ENCODE data around the gene ZCWPW1. TPM values are rescaled to one million over a fixed set of nuclear protein-coding genes. Genes with fewer than 3 reads are reported as not detected.
A peak's percentile ranks its signal among the peaks of the same experiment; 100 is the strongest.

ZCWPW1 gene
- polyA plus RNA-seq, 1 of the 3 experiments (the other 2 are of a cell fraction) = 4.1 TPM

DNA sequence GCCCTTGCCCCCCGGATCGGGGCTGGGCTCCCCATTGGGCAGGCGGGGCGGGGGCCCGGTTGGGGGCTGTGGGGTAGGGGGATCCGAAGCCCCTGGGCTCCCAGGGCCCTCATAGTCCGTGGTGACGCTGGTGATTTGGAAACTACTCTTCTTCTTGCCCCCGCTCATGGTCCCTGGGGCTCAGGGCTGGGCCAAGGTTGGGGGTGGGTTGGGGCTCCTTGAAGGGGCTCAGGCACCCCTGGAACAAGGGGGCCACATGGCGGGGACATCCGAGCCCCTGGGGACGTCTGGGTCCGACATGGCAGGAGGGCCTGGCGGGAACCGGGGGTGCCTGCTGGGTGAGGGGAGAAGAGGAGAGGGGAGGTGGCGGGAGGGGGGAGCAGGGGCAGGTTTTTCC, 49.4 kb upstream of the ZCWPW1 start (continued):
- TF ChIP-seq, protein P1, sequence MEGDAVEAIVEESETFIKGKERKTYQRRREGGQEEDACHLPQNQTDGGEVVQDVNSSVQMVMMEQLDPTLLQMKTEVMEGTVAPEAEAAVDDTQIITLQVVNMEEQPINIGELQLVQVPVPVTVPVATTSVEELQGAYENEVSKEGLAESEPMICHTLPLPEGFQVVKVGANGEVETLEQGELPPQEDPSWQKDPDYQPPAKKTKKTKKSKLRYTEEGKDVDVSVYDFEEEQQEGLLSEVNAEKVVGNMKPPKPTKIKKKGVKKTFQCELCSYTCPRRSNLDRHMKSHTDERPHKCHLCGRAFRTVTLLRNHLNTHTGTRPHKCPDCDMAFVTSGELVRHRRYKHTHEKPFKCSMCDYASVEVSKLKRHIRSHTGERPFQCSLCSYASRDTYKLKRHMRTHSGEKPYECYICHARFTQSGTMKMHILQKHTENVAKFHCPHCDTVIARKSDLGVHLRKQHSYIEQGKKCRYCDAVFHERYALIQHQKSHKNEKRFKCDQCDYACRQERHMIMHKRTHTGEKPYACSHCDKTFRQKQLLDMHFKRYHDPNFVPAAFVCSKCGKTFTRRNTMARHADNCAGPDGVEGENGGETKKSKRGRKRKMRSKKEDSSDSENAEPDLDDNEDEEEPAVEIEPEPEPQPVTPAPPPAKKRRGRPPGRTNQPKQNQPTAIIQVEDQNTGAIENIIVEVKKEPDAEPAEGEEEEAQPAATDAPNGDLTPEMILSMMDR (IDR thresholded peaks at IDR 0.05) = no peak

- peak overlapping the region; percentile 89; the same call in 1 of the 2 replicates for H3K9ac ChIP-seq
- no peaks in the 10 kb centered on the region for H3K9me2 ChIP-seq
- no peaks in the 10 kb centered on the region for H3K9me3 ChIP-seq
- H3K27me3 ChIP-seq (ENCODE audit: insufficient read depth) = no peaks in the 10 kb centered on the region
- peak overlapping the region; percentile 71 to 99 for H3K4me3 ChIP-seq (ENCODE audit: low read depth in 2 of 2, low read length in 1 of 2)
- peak overlapping the region; percentile 99 for H3K4me2 ChIP-seq
- H3F3A ChIP-seq (replicated peaks; ENCODE audit: insufficient read depth) = peaks cover 6% of the 10 kb centered on the region
- 82% methylated on average over 24 of the region's 30 CpGs for WGBS (ENCODE audit: low lambda C conversion rate)
- no peak overlapping the region for H3K27ac ChIP-seq (ENCODE audit: low read depth in 2 of 2, low read length in 1 of 2)
- ChIA-PET POLR2A (interaction anchor here (1.1 kb wide), 1 partner anchor 13 kb away, joined by 3 read pairs; no protein-coding TSS in a partner anchor), CTCF (interaction anchor here (0.8 to 8.1 kb wide), 13 partner anchors 8 to 248 kb away, joined by 3 to 152 read pairs (median 5); partner anchors contain the start of genes AGFG2, EPO, POP7 and SPACDR)
- no peak overlapping the region for H2AFZ ChIP-seq (ENCODE audit: low read depth)
- peak; percentile 61 for DNase-seq
- H4K20me1 ChIP-seq (ENCODE audit: insufficient read depth) = peaks cover 15% of the 10 kb centered on the region; the same call in 1 of the 2 replicates
- TF ChIP-seq, protein P1 (IDR thresholded peaks at IDR 0.05) = peak; percentile 29
- no peak for TF ChIP-seq FOSL2 (IDR thresholded peaks at IDR 0.05; ENCODE audit: borderline replicate concordance, low read depth)
- TF ChIP-seq, protein P2, sequence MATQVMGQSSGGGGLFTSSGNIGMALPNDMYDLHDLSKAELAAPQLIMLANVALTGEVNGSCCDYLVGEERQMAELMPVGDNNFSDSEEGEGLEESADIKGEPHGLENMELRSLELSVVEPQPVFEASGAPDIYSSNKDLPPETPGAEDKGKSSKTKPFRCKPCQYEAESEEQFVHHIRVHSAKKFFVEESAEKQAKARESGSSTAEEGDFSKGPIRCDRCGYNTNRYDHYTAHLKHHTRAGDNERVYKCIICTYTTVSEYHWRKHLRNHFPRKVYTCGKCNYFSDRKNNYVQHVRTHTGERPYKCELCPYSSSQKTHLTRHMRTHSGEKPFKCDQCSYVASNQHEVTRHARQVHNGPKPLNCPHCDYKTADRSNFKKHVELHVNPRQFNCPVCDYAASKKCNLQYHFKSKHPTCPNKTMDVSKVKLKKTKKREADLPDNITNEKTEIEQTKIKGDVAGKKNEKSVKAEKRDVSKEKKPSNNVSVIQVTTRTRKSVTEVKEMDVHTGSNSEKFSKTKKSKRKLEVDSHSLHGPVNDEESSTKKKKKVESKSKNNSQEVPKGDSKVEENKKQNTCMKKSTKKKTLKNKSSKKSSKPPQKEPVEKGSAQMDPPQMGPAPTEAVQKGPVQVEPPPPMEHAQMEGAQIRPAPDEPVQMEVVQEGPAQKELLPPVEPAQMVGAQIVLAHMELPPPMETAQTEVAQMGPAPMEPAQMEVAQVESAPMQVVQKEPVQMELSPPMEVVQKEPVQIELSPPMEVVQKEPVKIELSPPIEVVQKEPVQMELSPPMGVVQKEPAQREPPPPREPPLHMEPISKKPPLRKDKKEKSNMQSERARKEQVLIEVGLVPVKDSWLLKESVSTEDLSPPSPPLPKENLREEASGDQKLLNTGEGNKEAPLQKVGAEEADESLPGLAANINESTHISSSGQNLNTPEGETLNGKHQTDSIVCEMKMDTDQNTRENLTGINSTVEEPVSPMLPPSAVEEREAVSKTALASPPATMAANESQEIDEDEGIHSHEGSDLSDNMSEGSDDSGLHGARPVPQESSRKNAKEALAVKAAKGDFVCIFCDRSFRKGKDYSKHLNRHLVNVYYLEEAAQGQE (IDR thresholded peaks at IDR 0.05; ENCODE audit: low read depth, low read length) = no peak
- peaks cover 16 to 22% of the 10 kb centered on the region in 2 experiments; a peak in 3 of 4 replicates for H3K4me1 ChIP-seq (ENCODE audit: control insufficient read depth in 1 of 2, insufficient read depth in 2 of 2, low read depth in 1 of 2, low read length in 1 of 2)
- peaks cover 5 to 14% of the 10 kb centered on the region in 2 experiments for H3K36me3 ChIP-seq (replicated peaks in 1 of 2; ENCODE audit: control insufficient read depth in 1 of 2, insufficient read depth in 2 of 2, low read length in 1 of 2)
- peaks cover 42% of the 10 kb centered on the region for H3K79me2 ChIP-seq (ENCODE audit: insufficient read depth)
Observed at GRCh38 chr7:100476903-100477870, 48.7 kb upstream of the ZCWPW1 start.

Measured in SK-N-SH (cell line).